Endothelial cell of umbilical vein (primary cell): Measurements from ENCODE around the gene CLDN11. TPM values are rescaled to one million over a fixed set of nuclear protein-coding genes. Genes with fewer than 3 reads are reported as not detected.
A peak's percentile ranks its signal among the peaks of the same experiment; 100 is the strongest.

ENCODE experiments used
- BruUV-seq: library from RNA; stranded (reverse); fragments of 400-500 nt; replicated peaks from 2 replicates; lab custom pipeline; 2021; lab: Mats Ljungman, UMichigan
- CTCF ChIA-PET: fragments of 300-600, 350-600 bp; sonication (Branson Sonifier 250); formaldehyde crosslinking; loops from one replicate; lab custom pipeline; 2021; ENCODE audit warnings: antibody characterized with exemption, inconsistent platforms; lab: Charles Lee
- POLR2A ChIA-PET: fragments of 300-600, 350-600 bp; sonication (Branson Sonifier 250); formaldehyde crosslinking; loops from one replicate; lab custom pipeline; 2021; ENCODE audit warnings: antibody characterized with exemption, inconsistent platforms; lab: Charles Lee
- DNase-seq: peaks from one replicate; pipeline ENCODE4 v3.0.0-alpha.2; 2011; ENCODE audit warnings: low read depth, low spot score
- FAIRE-seq: peaks from 2 replicates; lab custom pipeline; 2011; peaks lifted over from hg19 to GRCh38; lab: Jason Lieb, UNC
- H2AFZ ChIP-seq: 2 replicates; pipeline ENCODE4 v1.6.0; 2012; ENCODE audit warnings: low read depth, low read length, control low read depth, inconsistent platforms
- H3K27ac ChIP-seq: 2 replicates; pipeline ENCODE4 v1.5.1; 2011; ENCODE audit warnings: low read depth, mild to moderate bottlenecking, control low read depth, low read length, moderate library complexity; ENCODE audit not compliant: insufficient read depth
- H3K27me3 ChIP-seq, 2 experiments: 2 replicates each; pipeline versions ENCODE4 v1.6.0 to v1.6.1; 2011; ENCODE audit warnings: low read length in 2 of 2, mixed read lengths in 1 of 2; ENCODE audit not compliant: control insufficient read depth in 2 of 2, insufficient read depth in 2 of 2
- H3K36me3 ChIP-seq, 2 experiments: 2 replicates in 1 of 2; 3 replicates in 1 of 2; pipeline ENCODE4 v1.5.1; 2011; ENCODE audit warnings: low read length in 2 of 2, mild to moderate bottlenecking in 1 of 2, moderate library complexity in 1 of 2; ENCODE audit not compliant: control insufficient read depth in 2 of 2, insufficient read depth in 2 of 2; ENCODE audit errors: extremely low read depth in 1 of 2
- H3K4me1 ChIP-seq: 3 replicates; pipeline ENCODE4 v1.5.1; 2011; ENCODE audit warnings: mild to moderate bottlenecking, low read length; ENCODE audit not compliant: control insufficient read depth, insufficient read depth; ENCODE audit errors: extremely low read depth
- H3K4me2 ChIP-seq: 2 replicates; pipeline ENCODE4 v1.6.1; 2011; ENCODE audit warnings: low read length, control low read depth, mixed read lengths; ENCODE audit not compliant: insufficient read depth
- H3K4me3 ChIP-seq, 3 experiments: fragments of 200-600 bp in 1 of 3; sonication (generic), shearing (Covaris generic) in 1 of 3; replicated peaks in 1 of 3; 2 replicates each; pipeline ENCODE4 v1.5.1; 2011 to 2016; ENCODE audit warnings: control low read depth in 3 of 3, low read length in 3 of 3, mild to moderate bottlenecking in 2 of 3, inconsistent platforms in 1 of 3, low read depth in 1 of 3, moderate library complexity in 1 of 3; ENCODE audit not compliant: insufficient read depth in 1 of 3
- H3K79me2 ChIP-seq: 2 replicates; pipeline ENCODE4 v1.6.0; 2012; ENCODE audit warnings: low read length, inconsistent platforms; ENCODE audit not compliant: control insufficient read depth, insufficient read depth
- H3K9ac ChIP-seq: replicated peaks from 2 replicates; pipeline ENCODE3; 2011; ENCODE audit warnings: low read length, control low read depth; ENCODE audit not compliant: insufficient read depth; ENCODE audit errors: extremely low read depth
- H3K9me1 ChIP-seq: replicated peaks from 3 replicates; pipeline ENCODE4 v1.6.0; 2011; ENCODE audit warnings: mild to moderate bottlenecking, low read length; ENCODE audit not compliant: control insufficient read depth, insufficient read depth; ENCODE audit errors: extremely low read depth
- H3K9me3 ChIP-seq: replicated peaks from 2 replicates; pipeline ENCODE4 v1.5.1; 2012; ENCODE audit warnings: low read length, inconsistent platforms; ENCODE audit not compliant: control insufficient read depth, insufficient read depth
- H4K20me1 ChIP-seq: replicated peaks from 2 replicates; pipeline ENCODE3; 2011; ENCODE audit warnings: mild to moderate bottlenecking, low read length; ENCODE audit not compliant: control insufficient read depth, insufficient read depth; ENCODE audit errors: extremely low read depth
- CTCF ChIP-seq, 2 donors: IDR thresholded peaks; 1 replicate in 1 of 2; 2 replicates in 1 of 2; pipeline ENCODE4 v1.5.1; 2011; ENCODE audit warnings: low read length in 2 of 2, mild to moderate bottlenecking in 2 of 2, moderate library complexity in 2 of 2, control low read depth in 1 of 2, inconsistent platforms in 1 of 2, low read depth in 1 of 2; ENCODE audit not compliant: insufficient read depth in 1 of 2; ENCODE audit errors: extremely low read depth in 1 of 2
- EZH2 ChIP-seq: IDR thresholded peaks from 2 replicates; pipeline ENCODE4 v1.6.1; 2012; ENCODE audit warnings: borderline replicate concordance, low read depth, mild to moderate bottlenecking, moderate library complexity, low read length, inconsistent platforms; ENCODE audit not compliant: severe bottlenecking
- FOS ChIP-seq: IDR thresholded peaks from 2 replicates; pipeline ENCODE4 v1.6.1; 2011; ENCODE audit warnings: mild to moderate bottlenecking, low read length, moderate library complexity, borderline replicate concordance; ENCODE audit not compliant: insufficient read depth
- GATA2 ChIP-seq: IDR thresholded peaks from 2 replicates; pipeline ENCODE4 v1.7.0; 2011; ENCODE audit warnings: low read depth, mild to moderate bottlenecking, moderate library complexity, mixed read lengths, low read length; ENCODE audit not compliant: insufficient read length, insufficient read depth
- JUN ChIP-seq: IDR thresholded peaks from 2 replicates; pipeline ENCODE4 v1.6.1; 2011; ENCODE audit warnings: borderline replicate concordance, low read depth; ENCODE audit not compliant: insufficient read length, insufficient read depth
- MAX ChIP-seq: IDR thresholded peaks from 2 replicates; pipeline ENCODE4 v1.6.1; 2011; ENCODE audit not compliant: insufficient read depth, insufficient read length
- MYC ChIP-seq: IDR thresholded peaks from one replicate; pipeline ENCODE4 v1.6.1; 2011; ENCODE audit warnings: mild to moderate bottlenecking, low read depth, low read length
- POLR2A ChIP-seq: IDR thresholded peaks from 2 replicates; pipeline ENCODE4 v1.6.1; 2012; ENCODE audit warnings: low read depth, mild to moderate bottlenecking, control low read depth, low read length
- POLR2AphosphoS5 ChIP-seq: IDR thresholded peaks from 2 replicates; pipeline ENCODE4 v1.6.1; 2012; ENCODE audit warnings: low read depth, mild to moderate bottlenecking, control low read depth, low read length, moderate library complexity; ENCODE audit not compliant: insufficient read depth
- dilution Hi-C: fragments of 300-500 bp; cut with MboI; formaldehyde crosslinking; loops from one replicate; pipeline ENCODE4 v1.15.0; 2019; ENCODE audit warnings: low sequenced_read_pairs; ENCODE audit not compliant: extremely low pct_ligation_motif_present
- intact Hi-C: fragments of 100-400 bp; cut with micrococcal nuclease; formaldehyde crosslinking; loops from one replicate; pipeline ENCODE4 v1.10.0; 2022
- polyA plus RNA-seq, 4 experiments: library from polyadenylated mRNA; depleted of rRNA in 3 of 4; stranded (reverse) in 3 of 4; unstranded in 1 of 4; fragments of >200 nt; gene quantifications; 2 replicates each; pipeline versions ENCODE4 v1.2.1 to v1.2.3, GENCODE V29; 2011 to 2012; ENCODE audit warnings: missing spikeins in 1 of 4
- total RNA-seq: library from RNA; stranded (reverse); gene quantifications from 2 replicates; pipeline ENCODE4 v1.2.3, GENCODE V29; 2021

The CLDN11 gene
- total and polyA plus RNA-seq, 2 donors (not counting 3 experiments of a cell fraction or from before 2014, with no cell fraction given): 147 to 395 TPM

DNA sequence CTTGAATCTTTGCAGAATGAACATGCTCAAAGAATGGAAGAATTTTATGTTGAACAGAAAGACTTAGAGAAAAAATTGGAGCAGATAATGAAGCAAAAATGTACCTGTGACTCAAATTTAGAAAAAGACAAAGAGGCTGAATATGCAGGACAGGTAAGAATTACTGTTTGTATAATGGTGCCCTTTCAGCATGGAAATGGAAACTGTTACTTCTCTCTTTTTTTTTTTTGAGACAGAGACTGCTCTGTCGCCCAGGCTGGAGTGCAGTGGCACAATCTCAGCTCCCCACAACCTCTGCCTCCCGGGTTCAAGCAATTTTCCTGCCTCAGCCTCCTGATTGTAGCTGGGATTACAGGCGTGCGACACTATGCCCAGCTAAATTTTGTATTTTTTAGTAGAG, 27.6 kb upstream of the CLDN11 start:
- H3K79me2 ChIP-seq: peaks cover 53% of the 10 kb centered on the region
- no peak overlapping the region for H2AFZ ChIP-seq
- POLR2A ChIA-PET: no interaction called here
- H3K9me3 ChIP-seq: no peaks in the 10 kb centered on the region
- no peak overlapping the region for H3K4me2 ChIP-seq
- no peak for DNase-seq
- intact Hi-C loops (no loop called here), dilution Hi-C loops (no loop called here)
- no peaks in the 10 kb centered on the region for H3K27me3 ChIP-seq
- H3K9me1 ChIP-seq: peaks cover 2% of the 10 kb centered on the region
- H3K4me3 ChIP-seq: no peak overlapping the region
- H3K4me1 ChIP-seq: no peaks in the 10 kb centered on the region
- CTCF ChIA-PET: interaction anchor here (1.0 to 1.9 kb wide), 4 partner anchors 22 to 421 kb away, joined by 3 to 6 read pairs (median 4); no protein-coding TSS in a partner anchor
- no TSS peak for BruUV-seq
- H4K20me1 ChIP-seq: peaks cover 6% of the 10 kb centered on the region
- no peak for FAIRE-seq
- TF ChIP-seq CTCF (IDR thresholded peaks at IDR 0.05; ENCODE audit: extremely low read depth in 1 of 2, insufficient read depth in 1 of 2, low read depth in 1 of 2, low read length in 2 of 2) (no peak), MYC (no peak), FOS (no peak), GATA2 (no peak), MAX (no peak)
- H3K9ac ChIP-seq: no peak overlapping the region
- no peak overlapping the region for H3K27ac ChIP-seq
- H3K36me3 ChIP-seq: peaks cover 15 to 35% of the 10 kb centered on the region in 2 experiments

- peaks cover 5% of the 10 kb centered on the region for H4K20me1 ChIP-seq
- intact Hi-C loops: no loop called here
- no peak for TF ChIP-seq JUN
- no peak for TF ChIP-seq GATA2
- no peak for TF ChIP-seq CTCF (IDR thresholded peaks at IDR 0.05; ENCODE audit: extremely low read depth in 1 of 2, insufficient read depth in 1 of 2, low read depth in 1 of 2, low read length in 2 of 2)
- peak; percentile 57 for TF ChIP-seq POLR2A
- no peak for TF ChIP-seq MYC
- TF ChIP-seq FOS: no peak
- TF ChIP-seq EZH2: no peak
- no peak for TF ChIP-seq MAX
- peak; percentile 21 for TF ChIP-seq POLR2AphosphoS5
- no TSS peak for BruUV-seq
- dilution Hi-C loops: no loop called here
- H3K4me3 ChIP-seq: no peak overlapping the region
- H3K9me3 ChIP-seq: no peaks in the 10 kb centered on the region
- no peak overlapping the region for H2AFZ ChIP-seq
- H3K27me3 ChIP-seq: no peaks in the 10 kb centered on the region
- ChIA-PET CTCF (interaction anchor here (0.9 to 3.6 kb wide), 3 partner anchors 13 to 413 kb away, joined by 3 to 24 read pairs (median 4); no protein-coding TSS in a partner anchor), POLR2A (no interaction called here)
- no peak overlapping the region for H3K9ac ChIP-seq
- DNase-seq (no peak), FAIRE-seq (no peak)
- no peaks in the 10 kb centered on the region for H3K4me1 ChIP-seq
- peaks cover 10% of the 10 kb centered on the region for H3K79me2 ChIP-seq
- peaks cover 2% of the 10 kb centered on the region for H3K9me1 ChIP-seq
- H3K36me3 ChIP-seq: peaks cover 3 to 18% of the 10 kb centered on the region in 2 experiments
- H3K4me2 ChIP-seq: no peak overlapping the region
- no peak overlapping the region for H3K27ac ChIP-seq
Measured at GRCh38 chr3:170397685-170398084, 21.0 kb upstream of the CLDN11 start.
